Activated gamma-delta T cell treated with Interleukin-2 at 50 U/mL for 16 hours (primary cell): ENCODE results near the gene PTGDS.

Experiments
- DNase-seq: peaks from one replicate; pipeline ENCODE4 v3.0.0-alpha.2; 2020

The PTGDS gene

GRCh38 chr9:136946228-136947027 lies 30.9 kb upstream of the PTGDS start:
- no peak for DNase-seq

- DNase-seq = no peak
Observed at GRCh38 chr9:136947028-136947891, 30.0 kb upstream of the PTGDS start.

GRCh38 chr9:136947955-136948510 lies 29.3 kb upstream of the PTGDS start:
- no peak for DNase-seq

- DNase-seq = no peak
Observed at GRCh38 chr9:136949239-136949816, 28.0 kb upstream of the PTGDS start.

GRCh38 chr9:136949817-136950655 lies 27.3 kb upstream of the PTGDS start:
- peak; percentile 98 for DNase-seq

- no peak for DNase-seq
Observed at GRCh38 chr9:136950656-136951276, 26.5 kb upstream of the PTGDS start.

- DNase-seq = no peak
Observed at GRCh38 chr9:136951541-136952320, 25.6 kb upstream of the PTGDS start, which contains the start of gene LCN12. Gene LCN12 (plus strand): TSS chr9:136952273. CDS start chr9:136952328, 55 bp downstream.

- no peak for DNase-seq
Observed at GRCh38 chr9:136952321-136952850, 24.9 kb upstream of the PTGDS start.

- DNase-seq = no peak
Observed at GRCh38 chr9:136952876-136953770, 24.2 kb upstream of the PTGDS start.

GRCh38 chr9:136953771-136954269 lies 23.5 kb upstream of the PTGDS start:
- DNase-seq = no peak

- no peak for DNase-seq
Observed at GRCh38 chr9:136954270-136955083, 22.8 kb upstream of the PTGDS start.

- DNase-seq = no peak
Observed at GRCh38 chr9:136955202-136955942, 21.9 kb upstream of the PTGDS start.

GRCh38 chr9:136955943-136956335 lies 21.4 kb upstream of the PTGDS start:
- no peak for DNase-seq

GRCh38 chr9:136956604-136957003 lies 20.7 kb upstream of the PTGDS start:
- no peak for DNase-seq

GRCh38 chr9:136957461-136957860 lies 19.8 kb upstream of the PTGDS start:
- no peak for DNase-seq

- DNase-seq = no peak
Observed at GRCh38 chr9:136957901-136958300, 19.4 kb upstream of the PTGDS start.

GRCh38 chr9:136958473-136958872 lies 18.8 kb upstream of the PTGDS start:
- no peak for DNase-seq
